HCT116 (cell line): ENCODE data around the gene PTPN21.

Experiments
- CEBPB ChIP-seq: IDR thresholded peaks from 2 replicates; pipeline ENCODE4 v1.6.1; 2012; ENCODE audit warnings: low read depth
- EZH2 ChIP-seq: fragments of 200-600 bp; sonication (generic); IDR thresholded peaks from 2 replicates; pipeline ENCODE4 v1.6.1; 2017; ENCODE audit warnings: antibody characterized with exemption, mixed run types
- POLR2A ChIP-seq: IDR thresholded peaks from 2 replicates; pipeline ENCODE4 v1.7.0; 2011; ENCODE audit warnings: borderline replicate concordance; ENCODE audit not compliant: insufficient read depth, insufficient read length; ENCODE audit errors: extremely low read depth
- SP1 ChIP-seq: IDR thresholded peaks from 2 replicates; pipeline ENCODE4 v1.6.1; 2012; ENCODE audit warnings: low read depth
- TCF7L2 ChIP-seq: IDR thresholded peaks from 2 replicates; pipeline ENCODE4 v1.7.0; 2011; ENCODE audit warnings: borderline replicate concordance, inconsistent platforms; ENCODE audit not compliant: insufficient read depth, insufficient read length; ENCODE audit errors: extremely low read depth
- YY1 ChIP-seq: IDR thresholded peaks from 2 replicates; pipeline ENCODE4 v1.6.1; 2011; ENCODE audit warnings: low read length, low read depth, moderate library complexity, mild to moderate bottlenecking; ENCODE audit not compliant: insufficient replicate concordance; ENCODE audit errors: extremely low read depth
- TF ChIP-seq, protein P1 (sequence below), 3 experiments: fragments of 200-600 bp in 1 of 3; sonication (generic) in 1 of 3; IDR thresholded peaks in 2 of 3; conservative IDR thresholded peaks in 1 of 3; 2 replicates each; pipeline ENCODE4 v1.5.1; 2012 to 2017; ENCODE audit warnings: low read depth in 2 of 3, low read length in 2 of 3, antibody characterized with exemption in 1 of 3, borderline replicate concordance in 1 of 3, control low read depth in 1 of 3, mild to moderate bottlenecking in 1 of 3, mixed read lengths in 1 of 3, mixed run types in 1 of 3, moderate library complexity in 1 of 3; ENCODE audit not compliant: insufficient read depth in 1 of 3
- TF ChIP-seq, protein P2 (sequence below): IDR thresholded peaks from 2 replicates; pipeline ENCODE4 v1.6.1; 2012; ENCODE audit warnings: low read depth

DNA sequence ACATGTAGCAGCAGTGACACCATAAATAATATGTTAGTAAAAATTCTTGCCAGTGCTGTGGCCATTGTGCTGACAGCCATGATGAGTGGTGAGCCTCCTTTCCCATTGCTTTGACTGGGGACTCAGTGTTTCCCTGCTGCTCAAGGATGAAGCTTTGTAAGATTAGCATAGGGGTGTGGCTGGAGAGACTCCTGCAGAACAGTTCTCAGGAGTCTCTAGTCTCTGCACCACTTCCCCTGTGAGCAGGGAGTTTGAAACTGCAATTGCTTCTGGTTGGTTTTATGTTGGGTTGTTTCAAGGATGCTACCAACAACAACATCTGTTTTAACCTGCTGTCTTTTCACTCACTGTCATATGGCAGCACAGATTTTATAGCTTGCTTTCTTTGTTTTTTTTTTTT, 49.4 kb upstream of the PTPN21 start:
- TF ChIP-seq EZH2 (no peak), TCF7L2 (no peak), SP1 (no peak), CEBPB (no peak), YY1 (no peak), POLR2A (no peak)
- TF ChIP-seq, protein P1, sequence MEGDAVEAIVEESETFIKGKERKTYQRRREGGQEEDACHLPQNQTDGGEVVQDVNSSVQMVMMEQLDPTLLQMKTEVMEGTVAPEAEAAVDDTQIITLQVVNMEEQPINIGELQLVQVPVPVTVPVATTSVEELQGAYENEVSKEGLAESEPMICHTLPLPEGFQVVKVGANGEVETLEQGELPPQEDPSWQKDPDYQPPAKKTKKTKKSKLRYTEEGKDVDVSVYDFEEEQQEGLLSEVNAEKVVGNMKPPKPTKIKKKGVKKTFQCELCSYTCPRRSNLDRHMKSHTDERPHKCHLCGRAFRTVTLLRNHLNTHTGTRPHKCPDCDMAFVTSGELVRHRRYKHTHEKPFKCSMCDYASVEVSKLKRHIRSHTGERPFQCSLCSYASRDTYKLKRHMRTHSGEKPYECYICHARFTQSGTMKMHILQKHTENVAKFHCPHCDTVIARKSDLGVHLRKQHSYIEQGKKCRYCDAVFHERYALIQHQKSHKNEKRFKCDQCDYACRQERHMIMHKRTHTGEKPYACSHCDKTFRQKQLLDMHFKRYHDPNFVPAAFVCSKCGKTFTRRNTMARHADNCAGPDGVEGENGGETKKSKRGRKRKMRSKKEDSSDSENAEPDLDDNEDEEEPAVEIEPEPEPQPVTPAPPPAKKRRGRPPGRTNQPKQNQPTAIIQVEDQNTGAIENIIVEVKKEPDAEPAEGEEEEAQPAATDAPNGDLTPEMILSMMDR (IDR thresholded peaks at IDR 0.05 in 2 of 3, conservative IDR thresholded peaks at IDR 0.05 in 1 of 3; ENCODE audit: borderline replicate concordance in 1 of 3, insufficient read depth in 1 of 3, low read depth in 2 of 3, low read length in 2 of 3) = no peak
- TF ChIP-seq, protein P2, sequence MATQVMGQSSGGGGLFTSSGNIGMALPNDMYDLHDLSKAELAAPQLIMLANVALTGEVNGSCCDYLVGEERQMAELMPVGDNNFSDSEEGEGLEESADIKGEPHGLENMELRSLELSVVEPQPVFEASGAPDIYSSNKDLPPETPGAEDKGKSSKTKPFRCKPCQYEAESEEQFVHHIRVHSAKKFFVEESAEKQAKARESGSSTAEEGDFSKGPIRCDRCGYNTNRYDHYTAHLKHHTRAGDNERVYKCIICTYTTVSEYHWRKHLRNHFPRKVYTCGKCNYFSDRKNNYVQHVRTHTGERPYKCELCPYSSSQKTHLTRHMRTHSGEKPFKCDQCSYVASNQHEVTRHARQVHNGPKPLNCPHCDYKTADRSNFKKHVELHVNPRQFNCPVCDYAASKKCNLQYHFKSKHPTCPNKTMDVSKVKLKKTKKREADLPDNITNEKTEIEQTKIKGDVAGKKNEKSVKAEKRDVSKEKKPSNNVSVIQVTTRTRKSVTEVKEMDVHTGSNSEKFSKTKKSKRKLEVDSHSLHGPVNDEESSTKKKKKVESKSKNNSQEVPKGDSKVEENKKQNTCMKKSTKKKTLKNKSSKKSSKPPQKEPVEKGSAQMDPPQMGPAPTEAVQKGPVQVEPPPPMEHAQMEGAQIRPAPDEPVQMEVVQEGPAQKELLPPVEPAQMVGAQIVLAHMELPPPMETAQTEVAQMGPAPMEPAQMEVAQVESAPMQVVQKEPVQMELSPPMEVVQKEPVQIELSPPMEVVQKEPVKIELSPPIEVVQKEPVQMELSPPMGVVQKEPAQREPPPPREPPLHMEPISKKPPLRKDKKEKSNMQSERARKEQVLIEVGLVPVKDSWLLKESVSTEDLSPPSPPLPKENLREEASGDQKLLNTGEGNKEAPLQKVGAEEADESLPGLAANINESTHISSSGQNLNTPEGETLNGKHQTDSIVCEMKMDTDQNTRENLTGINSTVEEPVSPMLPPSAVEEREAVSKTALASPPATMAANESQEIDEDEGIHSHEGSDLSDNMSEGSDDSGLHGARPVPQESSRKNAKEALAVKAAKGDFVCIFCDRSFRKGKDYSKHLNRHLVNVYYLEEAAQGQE = no peak
